Esophagus squamous epithelium (tissue), 4 donors: ENCODE measurements around the gene PRKCZ.

Experiments used
- POLR2A ChIP-seq, 4 donors: fragments of 450-650 bp; IDR thresholded peaks; one replicate each; pipeline ENCODE4 v1.6.1; 2017; ENCODE audit warnings: antibody characterized with exemption in 4 of 4, mild to moderate bottlenecking in 4 of 4, moderate library complexity in 3 of 4
- TF ChIP-seq, protein P1 (sequence below), 6 experiments: fragments of 450-650 bp in 4 of 6; fragments of 200-600 bp in 2 of 6; sonication (generic) in 2 of 6; IDR thresholded peaks; one replicate each; pipeline ENCODE4 v1.5.1; 2016 to 2019; ENCODE audit warnings: antibody characterized with exemption in 6 of 6, mild to moderate bottlenecking in 4 of 6, moderate library complexity in 4 of 6

DNA sequence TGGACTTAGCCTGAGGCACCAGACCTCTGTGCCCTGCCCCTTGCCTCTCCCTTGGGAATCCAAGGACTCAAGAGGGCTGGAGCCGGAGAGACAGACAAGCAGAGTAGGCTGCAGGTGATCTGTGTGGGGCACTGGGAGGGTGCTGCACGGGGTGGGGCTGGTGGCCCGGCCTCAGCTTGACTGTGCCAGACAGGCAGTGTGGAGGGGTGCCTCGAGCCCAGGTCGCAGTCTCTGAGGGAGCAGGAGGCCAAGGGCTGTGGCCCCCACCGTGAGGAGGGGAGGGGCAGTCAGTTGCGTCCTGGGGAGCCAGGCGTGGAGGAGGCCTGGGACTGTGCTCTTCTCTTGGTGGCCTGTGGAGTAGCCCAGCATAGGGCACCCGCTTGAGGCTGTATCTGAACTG, 27.0 kb upstream of the PRKCZ start:
- TF ChIP-seq, protein P1, sequence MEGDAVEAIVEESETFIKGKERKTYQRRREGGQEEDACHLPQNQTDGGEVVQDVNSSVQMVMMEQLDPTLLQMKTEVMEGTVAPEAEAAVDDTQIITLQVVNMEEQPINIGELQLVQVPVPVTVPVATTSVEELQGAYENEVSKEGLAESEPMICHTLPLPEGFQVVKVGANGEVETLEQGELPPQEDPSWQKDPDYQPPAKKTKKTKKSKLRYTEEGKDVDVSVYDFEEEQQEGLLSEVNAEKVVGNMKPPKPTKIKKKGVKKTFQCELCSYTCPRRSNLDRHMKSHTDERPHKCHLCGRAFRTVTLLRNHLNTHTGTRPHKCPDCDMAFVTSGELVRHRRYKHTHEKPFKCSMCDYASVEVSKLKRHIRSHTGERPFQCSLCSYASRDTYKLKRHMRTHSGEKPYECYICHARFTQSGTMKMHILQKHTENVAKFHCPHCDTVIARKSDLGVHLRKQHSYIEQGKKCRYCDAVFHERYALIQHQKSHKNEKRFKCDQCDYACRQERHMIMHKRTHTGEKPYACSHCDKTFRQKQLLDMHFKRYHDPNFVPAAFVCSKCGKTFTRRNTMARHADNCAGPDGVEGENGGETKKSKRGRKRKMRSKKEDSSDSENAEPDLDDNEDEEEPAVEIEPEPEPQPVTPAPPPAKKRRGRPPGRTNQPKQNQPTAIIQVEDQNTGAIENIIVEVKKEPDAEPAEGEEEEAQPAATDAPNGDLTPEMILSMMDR (IDR thresholded peaks at IDR 0.05) = no peak
- TF ChIP-seq POLR2A (IDR thresholded peaks at IDR 0.05) = no peak
